Activated CD4-positive, alpha-beta T cell treated with anti-CD3 and anti-CD28 coated beads for 48 hours (primary cell): ENCODE results near the gene TRIM48.
"Not testable (repeated sequence)": the region's sequence is repeated elsewhere in the genome, so short reads cannot be mapped to it uniquely, and the experiment has no call there.

ENCODE experiments used
- DNase-seq: peaks from one replicate; pipeline ENCODE4 v3.0.0-alpha.2; 2020

Gene TRIM48, protein sequence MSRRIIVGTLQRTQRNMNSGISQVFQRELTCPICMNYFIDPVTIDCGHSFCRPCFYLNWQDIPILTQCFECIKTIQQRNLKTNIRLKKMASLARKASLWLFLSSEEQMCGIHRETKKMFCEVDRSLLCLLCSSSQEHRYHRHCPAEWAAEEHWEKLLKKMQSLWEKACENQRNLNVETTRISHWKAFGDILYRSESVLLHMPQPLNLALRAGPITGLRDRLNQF

DNA sequence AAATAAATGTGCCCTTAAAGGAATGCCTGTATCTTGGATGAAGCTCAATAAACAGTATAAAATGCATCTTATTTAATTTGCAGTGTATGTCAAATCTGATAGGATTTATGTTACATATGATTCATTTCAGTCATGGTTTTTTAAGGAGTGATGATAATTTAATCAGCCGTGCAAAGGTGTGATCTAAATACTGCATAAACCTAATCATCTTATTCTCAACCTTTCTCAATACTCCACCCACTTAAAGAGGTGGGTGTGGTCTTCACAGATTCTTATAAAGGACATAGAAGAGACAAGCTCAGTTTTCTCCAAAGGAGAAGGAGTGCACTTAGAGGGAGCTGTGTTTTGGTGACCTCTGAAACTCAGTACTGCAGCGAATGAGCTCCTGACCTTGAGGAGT lies at the start of gene TRIM48:
Gene TRIM48 (plus strand): TSS at position 301 of the 400 bp plus-strand sequence. CDS start 113 bp downstream, outside the sequence.
- DNase-seq = not testable (repeated sequence)

GRCh38 chr11:55238316-55238715 lies 23.6 kb upstream of the TRIM48 start:
- DNase-seq = not testable (repeated sequence)

GRCh38 chr11:55263081-55263480 lies 1.1 kb downstream of the TRIM48 start:
- no peak for DNase-seq
